Liver (tissue), 2 donors: Measurements from ENCODE around the gene SPOUT1.

Experiments
- EGR1 ChIP-seq, 2 donors: IDR thresholded peaks; 2 replicates each; pipeline ENCODE4 v1.6.1; 2016 to 2018; ENCODE audit warnings: antibody characterized with exemption in 2 of 2, low read depth in 2 of 2
- GABPA ChIP-seq, 2 donors: IDR thresholded peaks in 1 of 2; conservative IDR thresholded peaks in 1 of 2; 2 replicates each; pipeline ENCODE4 v1.6.1; 2016; ENCODE audit warnings: antibody characterized with exemption in 2 of 2, mild to moderate bottlenecking in 1 of 2, moderate library complexity in 1 of 2
- MAX ChIP-seq: IDR thresholded peaks from 2 replicates; pipeline ENCODE4 v1.6.1; 2016; ENCODE audit warnings: antibody characterized with exemption
- RXRA ChIP-seq, 2 donors: IDR thresholded peaks; 2 replicates each; pipeline ENCODE4 v1.6.1; 2017 to 2018; ENCODE audit warnings: antibody characterized with exemption in 2 of 2, mild to moderate bottlenecking in 1 of 2
- TAF1 ChIP-seq: conservative IDR thresholded peaks from 2 replicates; pipeline ENCODE4 v1.6.1; 2016; ENCODE audit warnings: antibody characterized with exemption, mild to moderate bottlenecking
- YY1 ChIP-seq: IDR thresholded peaks from 2 replicates; pipeline ENCODE4 v1.6.1; 2016; ENCODE audit warnings: antibody characterized with exemption, mild to moderate bottlenecking
- donor health status: healthy.

GRCh38 chr9:128818839-128819715 is 10.5 kb downstream of the SPOUT1 start:
- TF ChIP-seq YY1 (no peak), EGR1 (IDR thresholded peaks at IDR 0.05; ENCODE audit: low read depth in 2 of 2) (no peak), RXRA (IDR thresholded peaks at IDR 0.05) (no peak), GABPA (IDR thresholded peaks at IDR 0.05 in 1 of 2, conservative IDR thresholded peaks at IDR 0.05 in 1 of 2) (no peak), TAF1 (no peak), MAX (no peak)
